HepG2 (cell line): ENCODE measurements around the gene KITLG. TPM values are rescaled to one million over a fixed set of nuclear protein-coding genes. Genes with fewer than 3 reads are reported as not detected.
"Not testable (repeated sequence)": the region's sequence is repeated elsewhere in the genome, so short reads cannot be mapped to it uniquely, and the experiment has no call there.

Experiments
- ATAC-seq: fragments of 200-7000 bp; cut with Tn5 transposase; 3 replicates; pipeline ENCODE4 v1.9.1; 2020; ENCODE audit warnings: mild to moderate bottlenecking, moderate library complexity
- BruUV-seq: library from RNA; stranded (reverse); fragments of 400-500 nt; replicated peaks from 2 replicates; lab custom pipeline; 2021; lab: Mats Ljungman, UMichigan
- CTCF ChIA-PET: fragments of 300-600 bp; formaldehyde crosslinking; extraction: SDS; loops from one replicate; lab custom pipeline; 2021; ENCODE audit warnings: low total read pairs, inconsistent platforms, low intra/inter-chr PET ratio; lab: Yijun Ruan, JAX
- POLR2A ChIA-PET: fragments of 350-600 bp; sonication (Branson Sonifier 250); formaldehyde crosslinking; loops from one replicate; lab custom pipeline; 2020; ENCODE audit warnings: antibody characterized with exemption, inconsistent platforms; lab: Yijun Ruan, JAX
- DNase-seq: peaks from one replicate; pipeline ENCODE4 v3.0.0-alpha.2; 2015; ENCODE audit warnings: low spot score
- FAIRE-seq: peaks from 3 replicates; lab custom pipeline; 2011; peaks lifted over from hg19 to GRCh38; lab: Jason Lieb, UNC
- H2AFZ ChIP-seq: one replicate; pipeline ENCODE4 v1.6.1; 2011; ENCODE audit warnings: low read length, inconsistent platforms
- H3K27ac ChIP-seq: fragments of 300-600 bp; 3 replicates; pipeline ENCODE4 v1.8.0; 2011; ENCODE audit warnings: mixed run types, mild to moderate bottlenecking, mixed read lengths, low read length, inconsistent platforms; ENCODE audit not compliant: insufficient read depth; ENCODE audit errors: extremely low read length
- H3K27me3 ChIP-seq, 2 experiments: fragments of 200-600 bp in 1 of 2; 2 replicates in 1 of 2; 3 replicates in 1 of 2; pipeline versions ENCODE4 v1.6.0 to v1.8.0; 2011; ENCODE audit warnings: low read length in 2 of 2, mild to moderate bottlenecking in 2 of 2, moderate library complexity in 2 of 2, inconsistent platforms in 1 of 2; ENCODE audit not compliant: insufficient read depth in 2 of 2, control insufficient read depth in 1 of 2
- H3K36me3 ChIP-seq, 2 experiments: fragments of 200-600 bp in 1 of 2; replicated peaks in 1 of 2; 2 replicates in 1 of 2; 3 replicates in 1 of 2; pipeline versions ENCODE4 v1.5.1 to v1.8.0; 2011; ENCODE audit warnings: low read length in 2 of 2, inconsistent platforms in 1 of 2; ENCODE audit not compliant: insufficient read depth in 2 of 2, control insufficient read depth in 1 of 2
- H3K4me1 ChIP-seq: 2 replicates; pipeline ENCODE4 v1.5.1; 2012; ENCODE audit warnings: low read length, inconsistent platforms; ENCODE audit not compliant: insufficient read depth
- H3K4me2 ChIP-seq: 2 replicates; pipeline ENCODE4 v1.6.0; 2011; ENCODE audit warnings: low read depth, low read length, inconsistent platforms
- H3K4me3 ChIP-seq, 3 experiments: fragments of 200-600 bp in 1 of 3; sonication (generic), shearing (Covaris generic) in 1 of 3; replicated peaks in 1 of 3; 2 replicates each; pipeline ENCODE4 v1.5.1; 2011 to 2016; ENCODE audit warnings: low read length in 3 of 3, inconsistent platforms in 2 of 3, low read depth in 2 of 3, mild to moderate bottlenecking in 2 of 3, control low read depth in 1 of 3, mixed read lengths in 1 of 3; ENCODE audit not compliant: insufficient read depth in 1 of 3
- H3K79me2 ChIP-seq: one replicate; pipeline ENCODE4 v1.6.1; 2011; ENCODE audit warnings: low read length, inconsistent platforms; ENCODE audit not compliant: insufficient read depth
- H3K9ac ChIP-seq: 2 replicates; pipeline ENCODE4 v1.6.0; 2011; ENCODE audit warnings: mild to moderate bottlenecking, low read depth, low read length, inconsistent platforms; ENCODE audit not compliant: insufficient read depth
- H3K9me3 ChIP-seq: 2 replicates; pipeline ENCODE4 v1.5.1; 2012; ENCODE audit warnings: mild to moderate bottlenecking, low read length
- H4K20me1 ChIP-seq: 2 replicates; pipeline ENCODE4 v1.6.0; 2011; ENCODE audit warnings: inconsistent platforms, mild to moderate bottlenecking, low read length, moderate library complexity; ENCODE audit not compliant: insufficient read depth
- EEA1 ChIP-seq: sonication (generic); formaldehyde crosslinking; IDR thresholded peaks from 2 replicates; pipeline ENCODE4 v1.5.1; 2020; ENCODE audit warnings: mild to moderate bottlenecking, missing genetic modification reagents, borderline replicate concordance
- HDAC6 ChIP-seq: fragments of 200-600 bp; sonication (generic); IDR thresholded peaks from 2 replicates; pipeline ENCODE4 v1.7.0; 2017; ENCODE audit warnings: mild to moderate bottlenecking, antibody characterized with exemption, low read length, low read depth
- JUNB ChIP-seq: sonication (generic); formaldehyde crosslinking; IDR thresholded peaks from 2 replicates; pipeline ENCODE4 v1.8.0; 2022; ENCODE audit warnings: missing genetic modification reagents, mild to moderate bottlenecking, borderline replicate concordance
- MED13 ChIP-seq: sonication (generic); formaldehyde crosslinking; IDR thresholded peaks from 2 replicates; pipeline ENCODE4 v1.5.0; 2020; ENCODE audit warnings: missing genetic modification reagents
- SRY ChIP-seq: sonication (generic); formaldehyde crosslinking; IDR thresholded peaks from 2 replicates; pipeline ENCODE4 v1.8.0; 2022; ENCODE audit warnings: mild to moderate bottlenecking, missing genetic modification reagents
- TOE1 ChIP-seq: sonication (generic); formaldehyde crosslinking; IDR thresholded peaks from 2 replicates; pipeline ENCODE4 v1.4.0; 2020; ENCODE audit warnings: mild to moderate bottlenecking, missing genetic modification reagents
- ZKSCAN1 ChIP-seq: fragments of 150-350 bp; IDR thresholded peaks from 2 replicates; pipeline ENCODE4 v1.6.1; 2014; ENCODE audit warnings: low read length
- ZNF24 ChIP-seq: fragments of 450-650 bp; IDR thresholded peaks from 2 replicates; pipeline ENCODE4 v1.6.1; 2017; ENCODE audit warnings: antibody characterized with exemption, mild to moderate bottlenecking
- ZNF749 ChIP-seq: sonication (generic); formaldehyde crosslinking; IDR thresholded peaks from 2 replicates; pipeline ENCODE4 v1.8.0; 2022; ENCODE audit warnings: mild to moderate bottlenecking, missing genetic modification reagents, moderate library complexity, borderline replicate concordance
- WGBS: methylation state at CpG from one replicate; pipeline ENCODE4 v1.1.6; 2017; ENCODE audit warnings: low lambda C conversion rate; 5-methylcytosine and 5-hydroxymethylcytosine counted together
- in situ Hi-C: cut with HindIII; loops from 2 replicates; pipeline ENCODE4 v1.10.0; 2017; ENCODE audit warnings: low pct_unique_long_range_greater_than_20kb; ENCODE audit not compliant: extremely low pct_ligation_motif_present
- intact Hi-C: fragments of 100-400 bp; cut with micrococcal nuclease; formaldehyde crosslinking; loops from one replicate; pipeline ENCODE4 v1.10.0; 2022; ENCODE audit not compliant: unreplicated experiment
- polyA plus RNA-seq, 8 experiments: library from polyadenylated mRNA; depleted of rRNA in 3 of 8; stranded (reverse) in 7 of 8; unstranded in 1 of 8; fragments of >200 nt; fragmentation: Illumina TruSeq in 4 of 8; extraction: Trizol in 4 of 8; gene quantifications; 2 replicates each; pipeline versions ENCODE4 v1.2.1 to v1.2.3, GENCODE V29; 2011 to 2016; ENCODE audit warnings: low read depth in 4 of 8, missing spikeins in 1 of 8, mixed read lengths in 1 of 8; ENCODE audit not compliant: insufficient read depth in 1 of 8
- total RNA-seq, 5 experiments: library from RNA; depleted of rRNA; stranded (reverse); fragments of >200 nt; fragmentation: Illumina TruSeq; extraction: Trizol; gene quantifications; 2 replicates each; pipeline ENCODE4 v1.2.3, GENCODE V29; 2016; ENCODE audit warnings: low read depth in 1 of 5
- TF ChIP-seq, protein P1 (sequence below): sonication (generic); formaldehyde crosslinking; IDR thresholded peaks from 2 replicates; pipeline ENCODE4 v1.8.0; 2022; ENCODE audit warnings: mild to moderate bottlenecking, missing genetic modification reagents; ENCODE audit not compliant: insufficient replicate concordance
- TF ChIP-seq, protein P2 (sequence below): sonication (generic); formaldehyde crosslinking; IDR thresholded peaks from 2 replicates; pipeline ENCODE4 v1.5.0; 2020; ENCODE audit warnings: missing genetic modification reagents

KITLG gene
- total and polyA plus RNA-seq, 2 of the 13 experiments (the other 11 are each of a cell fraction or from before 2014, with no cell fraction given), result 0.66 to 4.3 TPM

DNA sequence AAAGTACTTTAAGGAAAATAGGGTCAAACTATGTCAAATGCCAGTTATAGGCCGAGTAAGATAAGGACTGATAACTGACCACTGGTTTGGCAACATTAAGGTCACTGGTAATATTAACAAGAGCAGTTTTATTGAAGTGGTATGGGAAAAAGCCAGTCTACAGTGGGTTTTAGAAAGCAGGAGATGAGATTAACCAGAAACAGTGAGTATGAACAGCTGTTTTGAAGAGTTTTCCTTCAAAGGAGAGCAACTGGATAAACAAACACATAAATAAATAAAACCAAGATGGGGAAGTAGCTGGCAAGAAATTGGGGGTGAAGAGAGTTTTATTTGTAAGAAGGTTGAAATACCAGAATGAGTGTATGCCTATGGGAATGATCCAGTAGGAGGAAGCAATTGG lies 30.3 kb downstream of the KITLG start (continued):
- TF ChIP-seq EEA1 (CRISPR knock-in tag), result no peak
- TF ChIP-seq, all 625 proteins: peak for 0

DNA sequence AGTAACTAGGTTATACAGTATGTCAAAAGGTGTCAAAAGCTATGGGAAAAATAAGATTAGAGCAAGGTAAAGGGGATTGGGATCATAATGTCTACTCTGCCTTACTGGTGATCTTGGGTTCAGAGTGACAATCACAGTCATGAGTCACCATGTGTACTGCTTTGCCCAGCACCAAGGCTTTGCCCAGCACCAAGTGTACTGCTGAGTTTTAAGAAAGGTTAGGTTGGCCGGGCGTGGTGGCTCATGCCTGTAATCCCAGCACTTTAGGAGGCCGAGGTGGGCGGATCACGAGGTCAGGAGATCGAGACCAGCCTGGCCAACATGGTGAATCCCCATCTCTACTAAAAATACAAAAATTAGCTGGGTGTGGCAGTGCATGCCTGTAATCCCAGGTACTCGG lies 32.3 kb downstream of the KITLG start:
- BruUV-seq, H3K27ac ChIP-seq, in situ Hi-C loops, H3K4me1 ChIP-seq, H3K9ac ChIP-seq, H3K9me3 ChIP-seq, ATAC-seq, POLR2A ChIA-PET, intact Hi-C loops, H3K27me3 ChIP-seq, CTCF ChIA-PET, FAIRE-seq, H2AFZ ChIP-seq, H4K20me1 ChIP-seq, H3K36me3 ChIP-seq, DNase-seq, H3K79me2 ChIP-seq, H3K4me2 ChIP-seq, H3K4me3 ChIP-seq: not testable (repeated sequence)
- WGBS, result 87% methylated on average over 7 of the region's 7 CpGs

DNA sequence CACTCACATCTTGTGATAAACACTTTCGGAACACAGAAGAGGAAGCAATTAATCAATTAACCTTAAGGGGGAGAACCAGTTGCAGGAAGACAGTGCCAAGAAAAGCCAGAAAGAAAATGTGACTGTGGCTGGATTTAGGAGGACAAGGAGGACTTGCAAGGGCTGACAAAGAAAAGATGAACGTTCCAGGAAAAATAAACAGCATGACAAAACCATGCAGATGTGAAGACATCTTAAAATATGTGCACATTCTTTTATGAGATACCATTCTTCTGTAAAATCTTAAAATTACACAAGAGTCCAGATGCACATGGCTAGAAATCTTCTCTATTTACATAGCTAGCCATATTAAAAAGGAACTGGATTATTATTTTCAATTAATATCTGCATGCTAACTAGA lies 33.4 kb downstream of the KITLG start:
- TF ChIP-seq ZNF749 (no peak), HDAC6 (no peak), ZNF24 (no peak), ZKSCAN1 (no peak), MED13 (CRISPR knock-in tag) (no peak), JUNB (no peak), TOE1 (CRISPR knock-in tag) (no peak), SRY (CRISPR knock-in tag) (no peak)
- TF ChIP-seq, protein P1, sequence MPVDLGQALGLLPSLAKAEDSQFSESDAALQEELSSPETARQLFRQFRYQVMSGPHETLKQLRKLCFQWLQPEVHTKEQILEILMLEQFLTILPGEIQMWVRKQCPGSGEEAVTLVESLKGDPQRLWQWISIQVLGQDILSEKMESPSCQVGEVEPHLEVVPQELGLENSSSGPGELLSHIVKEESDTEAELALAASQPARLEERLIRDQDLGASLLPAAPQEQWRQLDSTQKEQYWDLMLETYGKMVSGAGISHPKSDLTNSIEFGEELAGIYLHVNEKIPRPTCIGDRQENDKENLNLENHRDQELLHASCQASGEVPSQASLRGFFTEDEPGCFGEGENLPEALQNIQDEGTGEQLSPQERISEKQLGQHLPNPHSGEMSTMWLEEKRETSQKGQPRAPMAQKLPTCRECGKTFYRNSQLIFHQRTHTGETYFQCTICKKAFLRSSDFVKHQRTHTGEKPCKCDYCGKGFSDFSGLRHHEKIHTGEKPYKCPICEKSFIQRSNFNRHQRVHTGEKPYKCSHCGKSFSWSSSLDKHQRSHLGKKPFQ (CRISPR knock-in tag), result no peak
- TF ChIP-seq, protein P2, sequence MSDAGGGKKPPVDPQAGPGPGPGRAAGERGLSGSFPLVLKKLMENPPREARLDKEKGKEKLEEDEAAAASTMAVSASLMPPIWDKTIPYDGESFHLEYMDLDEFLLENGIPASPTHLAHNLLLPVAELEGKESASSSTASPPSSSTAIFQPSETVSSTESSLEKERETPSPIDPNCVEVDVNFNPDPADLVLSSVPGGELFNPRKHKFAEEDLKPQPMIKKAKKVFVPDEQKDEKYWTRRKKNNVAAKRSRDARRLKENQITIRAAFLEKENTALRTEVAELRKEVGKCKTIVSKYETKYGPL (CRISPR knock-in tag), result no peak
- H3K4me1 ChIP-seq, result no peaks in the 10 kb centered on the region
- no peak overlapping the region for H2AFZ ChIP-seq
- no peak overlapping the region for H3K27ac ChIP-seq
- no peak overlapping the region for H3K4me3 ChIP-seq
- no peaks in the 10 kb centered on the region for H3K79me2 ChIP-seq
- no peaks in the 10 kb centered on the region for H3K27me3 ChIP-seq
- BruUV-seq, result no TSS peak
- ATAC-seq, result no peak
- ChIA-PET CTCF (no interaction called here), POLR2A (no interaction called here)
- DNase-seq, result no peak
- no peak overlapping the region for H3K9ac ChIP-seq
- no peak overlapping the region for H3K4me2 ChIP-seq
- WGBS, result 45% methylated on average over 2 of the region's 2 CpGs
- no peaks in the 10 kb centered on the region for H4K20me1 ChIP-seq
- H3K36me3 ChIP-seq, result no peaks in the 10 kb centered on the region
- in situ Hi-C loops (no loop called here), intact Hi-C loops (no loop called here)
- no peaks in the 10 kb centered on the region for H3K9me3 ChIP-seq
- no peak for FAIRE-seq
